Mammary epithelial cell (primary cell): ENCODE results near the gene PCBP2.

Experiments used
- CTCF ChIP-seq, 2 donors: IDR thresholded peaks in 1 of 2; conservative IDR thresholded peaks in 1 of 2; 2 replicates each; pipeline ENCODE4 v1.5.1; 2011 to 2012; ENCODE audit warnings: inconsistent platforms in 2 of 2, low read length in 2 of 2, mild to moderate bottlenecking in 2 of 2, control low read depth in 1 of 2, low read depth in 1 of 2; ENCODE audit not compliant: insufficient read depth in 1 of 2; ENCODE audit errors: extremely low read depth in 1 of 2
- EZH2 ChIP-seq: IDR thresholded peaks from 2 replicates; pipeline ENCODE4 v1.6.1; 2012; ENCODE audit warnings: low read length, inconsistent platforms, borderline replicate concordance

GRCh38 chr12:53492830-53493609 lies 41.1 kb downstream of the PCBP2 start:
- TF ChIP-seq CTCF (conservative IDR thresholded peaks at IDR 0.05 in 1 of 2, IDR thresholded peaks at IDR 0.05 in 1 of 2; ENCODE audit: extremely low read depth in 1 of 2, insufficient read depth in 1 of 2, low read depth in 1 of 2, low read length in 2 of 2) (no peak), EZH2 (no peak)
